Thoracic aorta (tissue), 2 donors: ENCODE data around the gene TMEM52. TPM values are rescaled to one million over a fixed set of nuclear protein-coding genes. Genes with fewer than 3 reads are reported as not detected.

ENCODE experiments used
- ATAC-seq: fragments of 150-250 bp; one replicate; pipeline ENCODE4 v1.8.0; 2017; ENCODE audit warnings: low read depth; ENCODE audit not compliant: insufficient number of reproducible peaks, low FRiP score
- DNase-seq: peaks from one replicate; pipeline ENCODE4 v3.0.0-alpha.2; 2020; ENCODE audit warnings: low spot score
- H3K27ac ChIP-seq, 2 donors: fragments of 200-600 bp; sonication (generic); 1 replicate in 1 of 2; 2 replicates in 1 of 2; pipeline ENCODE4 v1.5.1; 2016; ENCODE audit warnings: mild to moderate bottlenecking in 2 of 2, moderate library complexity in 2 of 2
- H3K27me3 ChIP-seq: fragments of 200-600 bp; sonication (generic); replicated peaks from 2 replicates; pipeline ENCODE4 v1.6.0; 2016; ENCODE audit warnings: mild to moderate bottlenecking; ENCODE audit not compliant: insufficient read depth
- H3K36me3 ChIP-seq: fragments of 200-600 bp; sonication (generic); one replicate; pipeline ENCODE4 v1.5.1; 2016
- H3K4me1 ChIP-seq, 2 donors: fragments of 200-600 bp; sonication (generic); 1 replicate in 1 of 2; 2 replicates in 1 of 2; pipeline versions ENCODE4 v1.5.1 to v1.6.0; 2016; ENCODE audit warnings: low read depth in 2 of 2, mild to moderate bottlenecking in 1 of 2; ENCODE audit not compliant: control insufficient read depth in 1 of 2
- H3K4me3 ChIP-seq: fragments of 200-600 bp; sonication (generic); 2 replicates; pipeline ENCODE4 v1.5.1; 2016; ENCODE audit warnings: mild to moderate bottlenecking
- H3K9me3 ChIP-seq: fragments of 200-600 bp; sonication (generic); 2 replicates; pipeline ENCODE4 v1.5.1; 2016
- total RNA-seq, 2 donors: library from RNA; depleted of rRNA; stranded (reverse); fragments of >200 nt; gene quantifications; one replicate each; pipeline versions ENCODE4 v1.1.0 to v1.2.3, GENCODE V29; 2016
- TF ChIP-seq, protein P1 (sequence below): fragments of 200-600 bp; sonication (generic); IDR thresholded peaks from one replicate; pipeline ENCODE4 v1.5.1; 2019; ENCODE audit warnings: antibody characterized with exemption

The TMEM52 gene
- total RNA-seq, 2 donors from 2014 or later: not detected

DNA sequence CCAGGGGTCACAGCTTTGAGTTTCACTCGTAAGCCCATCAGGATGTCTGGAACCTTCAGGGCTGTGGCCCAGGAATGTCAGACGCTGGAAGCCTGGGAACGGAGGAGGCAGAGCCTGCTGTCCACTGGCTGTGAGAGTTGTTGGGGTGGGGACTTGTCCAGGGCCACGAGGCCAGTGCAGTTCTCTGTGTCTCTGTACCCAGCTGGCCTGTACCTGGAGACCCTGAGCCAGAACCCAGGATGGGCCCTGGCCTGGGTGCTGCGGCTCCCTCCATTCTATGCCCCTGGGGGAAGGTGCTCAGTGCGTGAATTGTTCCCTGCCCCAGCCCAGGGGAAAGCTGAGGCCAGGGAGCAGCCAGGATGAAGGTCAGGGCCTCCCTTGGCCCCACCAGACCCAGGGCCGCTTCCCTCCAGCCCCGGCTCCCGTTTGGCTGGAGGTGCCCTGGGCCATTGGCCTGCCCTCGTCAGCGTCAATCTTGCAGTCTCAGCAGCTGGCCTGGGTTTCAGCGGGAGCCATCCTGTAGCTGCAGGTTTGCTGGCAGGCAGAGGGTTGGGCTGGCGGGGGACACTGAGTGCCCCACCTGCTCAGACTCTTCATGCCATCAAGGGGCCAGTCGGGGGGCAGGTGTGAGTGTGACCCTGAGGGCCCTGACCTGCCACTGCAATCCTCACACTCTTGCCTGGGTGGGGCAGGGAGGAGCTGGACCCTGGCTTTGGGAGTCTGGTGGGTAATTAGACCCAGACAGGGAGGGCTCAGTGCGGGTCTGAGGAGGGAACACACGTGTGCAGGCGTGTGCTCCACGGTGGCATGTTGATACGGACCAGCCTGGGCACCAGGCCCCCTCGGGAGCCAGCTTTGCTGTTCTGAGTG lies 4.7 kb downstream of the TMEM52 start:
- DNase-seq: no peak

DNA sequence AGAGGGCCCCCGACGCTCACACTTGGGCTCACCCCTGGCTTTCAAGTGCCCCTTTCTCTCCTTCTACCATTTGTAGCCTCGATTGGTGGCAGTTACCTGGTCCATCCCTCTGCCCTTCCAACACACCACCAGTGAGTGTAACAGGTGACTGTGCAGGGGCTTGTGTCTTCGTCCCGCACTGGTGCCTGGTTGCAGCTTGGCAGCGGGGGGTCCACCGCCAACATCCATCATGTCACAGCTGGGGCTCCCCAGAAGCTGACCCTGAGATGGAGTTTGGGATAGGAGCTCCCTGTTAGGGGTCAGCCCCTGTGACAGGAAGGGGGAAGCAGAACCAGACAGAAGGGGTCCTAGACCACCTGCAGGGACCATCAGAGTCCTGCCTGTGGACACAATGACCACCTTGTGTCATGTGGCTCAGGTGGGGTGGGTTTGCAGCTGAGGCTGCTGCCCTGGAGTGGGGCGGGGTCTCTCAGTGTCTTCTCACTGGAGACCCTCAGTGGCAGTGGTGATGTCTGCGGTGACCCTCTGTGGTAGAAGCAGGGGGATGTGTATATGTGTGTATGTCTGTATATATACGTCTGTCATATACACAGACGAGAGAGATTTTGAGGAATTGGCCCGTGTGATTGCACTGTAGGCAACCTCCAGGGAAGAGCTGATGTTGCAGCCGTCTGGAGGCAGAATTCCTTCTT lies 7.6 kb downstream of the TMEM52 start:
- ATAC-seq: no peak
- TF ChIP-seq, protein P1, sequence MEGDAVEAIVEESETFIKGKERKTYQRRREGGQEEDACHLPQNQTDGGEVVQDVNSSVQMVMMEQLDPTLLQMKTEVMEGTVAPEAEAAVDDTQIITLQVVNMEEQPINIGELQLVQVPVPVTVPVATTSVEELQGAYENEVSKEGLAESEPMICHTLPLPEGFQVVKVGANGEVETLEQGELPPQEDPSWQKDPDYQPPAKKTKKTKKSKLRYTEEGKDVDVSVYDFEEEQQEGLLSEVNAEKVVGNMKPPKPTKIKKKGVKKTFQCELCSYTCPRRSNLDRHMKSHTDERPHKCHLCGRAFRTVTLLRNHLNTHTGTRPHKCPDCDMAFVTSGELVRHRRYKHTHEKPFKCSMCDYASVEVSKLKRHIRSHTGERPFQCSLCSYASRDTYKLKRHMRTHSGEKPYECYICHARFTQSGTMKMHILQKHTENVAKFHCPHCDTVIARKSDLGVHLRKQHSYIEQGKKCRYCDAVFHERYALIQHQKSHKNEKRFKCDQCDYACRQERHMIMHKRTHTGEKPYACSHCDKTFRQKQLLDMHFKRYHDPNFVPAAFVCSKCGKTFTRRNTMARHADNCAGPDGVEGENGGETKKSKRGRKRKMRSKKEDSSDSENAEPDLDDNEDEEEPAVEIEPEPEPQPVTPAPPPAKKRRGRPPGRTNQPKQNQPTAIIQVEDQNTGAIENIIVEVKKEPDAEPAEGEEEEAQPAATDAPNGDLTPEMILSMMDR: no peak
- peaks cover 8 to 24% of the 10 kb centered on the region in 2 donors for H3K4me1 ChIP-seq
- H3K27me3 ChIP-seq: no peaks in the 10 kb centered on the region
- H3K36me3 ChIP-seq: no peaks in the 10 kb centered on the region
- no peak overlapping the region for H3K27ac ChIP-seq
- DNase-seq: no peak
- no peak overlapping the region for H3K4me3 ChIP-seq
- no peaks in the 10 kb centered on the region for H3K9me3 ChIP-seq

More for the DNA sequence above, 4.7 kb downstream of the TMEM52 start:
- no peak for ATAC-seq
- no peaks in the 10 kb centered on the region for H3K9me3 ChIP-seq
- no peaks in the 10 kb centered on the region for H3K36me3 ChIP-seq
- H3K4me3 ChIP-seq: no peak overlapping the region
- H3K4me1 ChIP-seq: peaks cover 3 to 19% of the 10 kb centered on the region in 2 donors
- no peak overlapping the region for H3K27ac ChIP-seq
- TF ChIP-seq, protein P1: no peak
- H3K27me3 ChIP-seq: no peaks in the 10 kb centered on the region

DNA sequence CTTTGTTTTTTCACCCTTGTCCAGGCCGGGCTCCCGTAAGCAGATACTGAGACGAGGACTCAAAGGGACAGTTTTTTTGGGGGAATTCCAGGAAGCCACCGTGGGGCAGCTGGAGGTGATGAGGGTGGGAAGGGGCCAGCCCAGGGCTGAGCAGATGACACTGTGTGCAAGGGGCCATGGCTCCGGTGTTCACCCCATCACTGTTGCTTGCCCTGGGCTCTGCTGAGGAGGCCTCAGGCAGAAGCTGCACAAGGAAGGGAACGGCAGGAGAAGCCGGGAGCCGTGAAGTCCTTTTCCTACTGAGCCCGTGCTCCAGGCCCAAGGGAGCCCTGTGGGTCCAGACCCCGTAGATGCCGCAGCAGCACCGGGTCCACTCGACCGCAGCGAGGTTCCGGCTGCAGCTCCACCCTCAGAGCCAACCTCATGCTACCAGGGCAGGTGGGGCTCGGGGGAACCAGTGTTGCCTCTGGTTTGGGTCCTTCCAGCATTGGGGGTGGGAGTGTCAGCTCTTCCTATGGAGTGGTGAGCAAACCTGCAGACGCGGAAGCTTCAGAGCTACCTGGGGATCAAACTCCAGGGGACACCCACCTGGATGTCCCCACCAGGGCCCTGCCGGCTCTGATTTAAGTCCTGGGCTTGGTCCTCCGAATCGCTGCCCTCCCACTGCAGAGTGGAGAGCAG lies 8.3 kb downstream of the TMEM52 start:
- no peak overlapping the region for H3K27ac ChIP-seq
- H3K4me3 ChIP-seq: no peak overlapping the region
- H3K9me3 ChIP-seq: no peaks in the 10 kb centered on the region
- ATAC-seq (no peak), DNase-seq (no peak)
- H3K27me3 ChIP-seq: no peaks in the 10 kb centered on the region
- H3K4me1 ChIP-seq: peaks cover 8 to 24% of the 10 kb centered on the region in 2 donors
- TF ChIP-seq, protein P1: no peak
- H3K36me3 ChIP-seq: no peaks in the 10 kb centered on the region

DNA sequence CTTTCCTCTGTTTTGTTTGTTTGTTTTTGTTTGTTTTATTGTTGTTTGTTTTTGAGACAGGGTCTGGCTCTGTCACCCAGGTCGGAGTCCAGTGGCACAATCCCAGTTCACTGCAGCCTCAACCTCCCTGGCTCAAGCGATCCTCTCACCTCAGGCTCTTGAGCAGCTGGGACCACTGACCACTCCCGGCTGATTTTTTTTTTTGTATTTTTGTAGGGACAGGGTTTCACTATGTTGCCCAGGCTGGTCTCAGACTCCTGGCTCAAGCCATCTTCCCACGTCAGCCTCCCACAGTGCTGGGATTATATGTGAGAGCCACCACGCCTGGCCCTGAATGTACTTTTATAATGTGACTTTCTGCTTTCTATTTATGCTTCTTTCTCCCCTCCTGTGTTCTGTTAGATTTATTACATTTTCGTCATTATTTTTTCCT lies 9.0 kb downstream of the TMEM52 start:
- no peak for ATAC-seq
- no peak for DNase-seq
- peaks cover 8 to 24% of the 10 kb centered on the region in 2 donors for H3K4me1 ChIP-seq
- H3K9me3 ChIP-seq: no peaks in the 10 kb centered on the region
- TF ChIP-seq, protein P1: no peak
- peak overlapping the region; percentile 75 to 79 for H3K27ac ChIP-seq
- no peaks in the 10 kb centered on the region for H3K36me3 ChIP-seq
- peak overlapping the region; percentile 88 for H3K4me3 ChIP-seq
- no peaks in the 10 kb centered on the region for H3K27me3 ChIP-seq

DNA sequence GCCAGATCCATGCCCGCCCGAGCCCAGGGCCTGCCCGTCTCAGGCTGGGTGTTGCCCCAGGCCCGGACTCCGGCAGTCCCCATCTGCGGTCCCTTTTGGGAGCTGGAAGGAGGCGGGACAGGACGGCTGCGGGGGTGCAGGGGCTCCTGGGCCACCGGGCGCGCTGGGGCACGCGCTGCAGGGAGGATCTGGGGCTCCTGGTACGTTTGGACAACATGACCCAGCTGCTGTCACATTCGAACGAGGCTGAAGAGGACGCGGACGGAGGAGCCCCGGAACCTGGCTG lies 10.6 kb downstream of the TMEM52 start:
- no peaks in the 10 kb centered on the region for H3K9me3 ChIP-seq
- DNase-seq (no peak), ATAC-seq (no peak)
- TF ChIP-seq, protein P1: no peak
- peaks cover 8 to 24% of the 10 kb centered on the region in 2 donors for H3K4me1 ChIP-seq
- peak overlapping the region; percentile 88 for H3K4me3 ChIP-seq
- peak overlapping the region; percentile 79 to 82 for H3K27ac ChIP-seq
- no peaks in the 10 kb centered on the region for H3K27me3 ChIP-seq
- H3K36me3 ChIP-seq: no peaks in the 10 kb centered on the region
